Endothelial cell of umbilical vein (primary cell): ENCODE results near the gene LMAN2L.

Experiments used
- CTCF ChIP-seq, 2 donors: IDR thresholded peaks; 1 replicate in 1 of 2; 2 replicates in 1 of 2; pipeline ENCODE4 v1.5.1; 2011; ENCODE audit warnings: low read length in 2 of 2, mild to moderate bottlenecking in 2 of 2, moderate library complexity in 2 of 2, control low read depth in 1 of 2, inconsistent platforms in 1 of 2, low read depth in 1 of 2; ENCODE audit not compliant: insufficient read depth in 1 of 2; ENCODE audit errors: extremely low read depth in 1 of 2
- EZH2 ChIP-seq: IDR thresholded peaks from 2 replicates; pipeline ENCODE4 v1.6.1; 2012; ENCODE audit warnings: borderline replicate concordance, low read depth, mild to moderate bottlenecking, moderate library complexity, low read length, inconsistent platforms; ENCODE audit not compliant: severe bottlenecking
- FOS ChIP-seq: IDR thresholded peaks from 2 replicates; pipeline ENCODE4 v1.6.1; 2011; ENCODE audit warnings: mild to moderate bottlenecking, low read length, moderate library complexity, borderline replicate concordance; ENCODE audit not compliant: insufficient read depth
- GATA2 ChIP-seq: IDR thresholded peaks from 2 replicates; pipeline ENCODE4 v1.7.0; 2011; ENCODE audit warnings: low read depth, mild to moderate bottlenecking, moderate library complexity, mixed read lengths, low read length; ENCODE audit not compliant: insufficient read length, insufficient read depth
- JUN ChIP-seq: IDR thresholded peaks from 2 replicates; pipeline ENCODE4 v1.6.1; 2011; ENCODE audit warnings: borderline replicate concordance, low read depth; ENCODE audit not compliant: insufficient read length, insufficient read depth
- MAX ChIP-seq: IDR thresholded peaks from 2 replicates; pipeline ENCODE4 v1.6.1; 2011; ENCODE audit not compliant: insufficient read depth, insufficient read length
- MYC ChIP-seq: IDR thresholded peaks from one replicate; pipeline ENCODE4 v1.6.1; 2011; ENCODE audit warnings: mild to moderate bottlenecking, low read depth, low read length
- POLR2A ChIP-seq: IDR thresholded peaks from 2 replicates; pipeline ENCODE4 v1.6.1; 2012; ENCODE audit warnings: low read depth, mild to moderate bottlenecking, control low read depth, low read length
- POLR2AphosphoS5 ChIP-seq: IDR thresholded peaks from 2 replicates; pipeline ENCODE4 v1.6.1; 2012; ENCODE audit warnings: low read depth, mild to moderate bottlenecking, control low read depth, low read length, moderate library complexity; ENCODE audit not compliant: insufficient read depth

GRCh38 chr2:96771796-96772618 lies 32.1 kb upstream of the LMAN2L start:
- TF ChIP-seq CTCF (IDR thresholded peaks at IDR 0.05; ENCODE audit: extremely low read depth in 1 of 2, insufficient read depth in 1 of 2, low read depth in 1 of 2, low read length in 2 of 2) (no peak), POLR2A (no peak), EZH2 (no peak), POLR2AphosphoS5 (no peak), MAX (no peak), MYC (no peak), FOS (no peak), GATA2 (no peak), JUN (no peak)
